Measurements from ENCODE around the gene IL1R1. TPM values are rescaled to one million over a fixed set of nuclear protein-coding genes. Genes with fewer than 3 reads are reported as not detected.
"Not testable (repeated sequence)": the region's sequence is repeated elsewhere in the genome, so short reads cannot be mapped to it uniquely, and the experiment has no call there.

The IL1R1 gene, protein sequence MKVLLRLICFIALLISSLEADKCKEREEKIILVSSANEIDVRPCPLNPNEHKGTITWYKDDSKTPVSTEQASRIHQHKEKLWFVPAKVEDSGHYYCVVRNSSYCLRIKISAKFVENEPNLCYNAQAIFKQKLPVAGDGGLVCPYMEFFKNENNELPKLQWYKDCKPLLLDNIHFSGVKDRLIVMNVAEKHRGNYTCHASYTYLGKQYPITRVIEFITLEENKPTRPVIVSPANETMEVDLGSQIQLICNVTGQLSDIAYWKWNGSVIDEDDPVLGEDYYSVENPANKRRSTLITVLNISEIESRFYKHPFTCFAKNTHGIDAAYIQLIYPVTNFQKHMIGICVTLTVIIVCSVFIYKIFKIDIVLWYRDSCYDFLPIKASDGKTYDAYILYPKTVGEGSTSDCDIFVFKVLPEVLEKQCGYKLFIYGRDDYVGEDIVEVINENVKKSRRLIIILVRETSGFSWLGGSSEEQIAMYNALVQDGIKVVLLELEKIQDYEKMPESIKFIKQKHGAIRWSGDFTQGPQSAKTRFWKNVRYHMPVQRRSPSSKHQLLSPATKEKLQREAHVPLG
- total RNA-seq, result 20.9 TPM
- long read RNA-seq, full-length matches to known transcripts, result 3 of 8 reads
- long read RNA-seq, partial matches to known transcripts, result 2 of 8 reads
- long read RNA-seq, other reads (novel, unspliced or antisense), result 3 of 8 reads

DNA sequence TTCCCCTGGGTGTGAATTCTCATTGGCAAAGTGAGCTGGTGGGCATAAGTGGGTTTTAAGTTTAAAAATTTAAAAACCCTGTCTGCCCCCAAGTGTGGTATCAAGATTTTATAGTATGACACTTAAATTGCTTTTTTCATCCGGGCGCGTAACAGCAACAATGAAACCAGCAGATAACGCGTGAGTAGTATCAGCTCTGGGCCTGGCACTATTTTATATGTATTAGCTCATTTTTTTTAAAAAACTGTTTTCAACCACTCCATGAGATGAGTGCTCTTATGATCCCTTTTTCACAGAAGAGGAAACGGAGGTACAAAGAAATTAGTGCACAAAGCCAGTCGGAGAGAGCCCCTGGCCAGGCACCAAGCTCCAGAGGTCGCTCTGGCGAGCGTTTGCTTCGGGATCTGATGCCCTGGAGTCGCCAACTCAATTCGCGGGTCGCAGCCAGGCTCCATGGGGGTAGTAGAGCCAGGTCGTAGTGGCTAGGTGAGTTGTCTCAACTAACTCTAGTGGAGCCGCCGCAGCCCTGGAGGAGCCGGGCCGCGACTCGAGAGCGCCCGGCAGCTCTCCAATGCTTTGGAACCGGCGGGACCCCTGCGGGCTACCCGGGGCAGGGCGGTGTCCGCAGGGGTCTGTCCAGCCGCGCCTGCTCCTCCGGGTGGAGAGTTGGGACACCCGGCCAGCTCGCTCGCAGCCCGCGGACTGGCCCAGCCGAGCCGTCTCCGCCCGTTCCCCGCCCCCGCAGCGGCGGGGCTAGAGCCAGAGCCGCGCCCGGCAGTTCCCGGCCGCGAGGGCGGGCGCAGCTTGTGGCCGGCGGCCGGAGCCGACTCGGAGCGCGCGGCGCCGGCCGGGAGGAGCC lies at the start of gene IL1R1:
Gene IL1R1, plus strand, starts transcription at position 777 of the 859 bp plus-strand sequence. CDS start 14,979 bp downstream, outside the sequence.
- DNase-seq, result peak; percentile 92

DNA sequence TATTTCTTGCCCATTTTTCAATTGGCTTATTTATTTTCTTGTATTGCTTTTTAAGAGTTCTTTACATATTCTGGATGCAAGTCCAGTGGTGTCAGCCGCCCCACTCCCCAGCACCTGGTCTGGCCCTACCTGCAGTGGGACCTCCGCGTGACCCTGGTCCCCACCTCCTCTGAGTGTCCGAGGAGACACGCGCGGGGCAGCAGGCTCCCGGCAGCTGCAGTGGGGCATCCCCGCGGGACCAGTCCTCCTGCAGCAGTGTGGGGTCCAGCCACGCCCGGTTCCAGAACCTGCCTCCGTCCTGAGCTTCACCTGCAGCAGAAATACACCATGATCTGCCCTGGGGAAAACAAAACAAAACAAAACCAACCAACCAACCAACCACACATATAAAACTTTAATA lies 48.9 kb upstream of the IL1R1 start:
- intact Hi-C loops (cut with micrococcal nuclease), result no loop called here
- ATAC-seq, result no peak
- no peak for DNase-seq

More for the DNA sequence above, at the start of gene IL1R1:
- peak; percentile 95 for ATAC-seq
- intact Hi-C loops (cut with micrococcal nuclease), result no loop called here

DNA sequence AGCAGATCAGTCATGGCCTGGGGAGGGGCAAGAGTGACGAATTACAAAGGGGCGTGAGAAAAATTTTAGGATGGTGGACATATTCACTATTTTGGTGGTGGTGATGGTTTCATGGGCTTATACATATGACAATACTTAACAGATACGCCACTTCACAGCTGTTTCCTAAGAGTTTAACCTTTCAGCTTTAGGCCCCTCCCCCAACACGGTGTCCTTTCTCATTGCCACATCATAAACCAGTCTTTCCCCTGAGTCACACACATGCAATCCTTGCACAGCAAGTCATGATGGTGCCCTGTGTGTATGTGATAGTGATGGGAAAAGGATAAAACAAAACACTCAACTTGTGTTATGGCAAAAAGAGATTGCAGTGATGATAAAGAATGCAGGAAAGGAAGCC lies 47.6 kb upstream of the IL1R1 start:
- intact Hi-C loops (cut with micrococcal nuclease), result no loop called here
- no peak for ATAC-seq
- DNase-seq, result no peak

DNA sequence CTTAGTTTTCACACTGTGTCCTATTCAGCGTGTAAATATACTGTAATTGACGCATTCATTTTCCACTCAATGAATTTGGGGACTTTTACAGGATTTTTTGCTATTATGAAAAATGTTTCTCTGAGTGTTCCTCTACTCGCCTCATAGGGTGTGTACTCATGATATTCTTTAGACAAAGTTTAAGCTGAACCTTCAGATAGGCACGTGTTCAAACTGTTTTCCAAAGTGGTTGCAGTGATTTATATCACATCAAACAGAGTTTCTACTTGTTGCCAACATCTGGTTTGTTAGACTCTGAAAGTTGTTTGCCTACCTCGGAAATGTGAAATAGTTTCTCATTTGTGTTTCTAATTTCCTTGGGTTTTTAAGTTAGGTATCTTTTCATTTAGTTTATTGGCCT lies 46.4 kb upstream of the IL1R1 start:
- no peak for DNase-seq
- intact Hi-C loops (cut with micrococcal nuclease), result no loop called here
- ATAC-seq, result no peak

DNA sequence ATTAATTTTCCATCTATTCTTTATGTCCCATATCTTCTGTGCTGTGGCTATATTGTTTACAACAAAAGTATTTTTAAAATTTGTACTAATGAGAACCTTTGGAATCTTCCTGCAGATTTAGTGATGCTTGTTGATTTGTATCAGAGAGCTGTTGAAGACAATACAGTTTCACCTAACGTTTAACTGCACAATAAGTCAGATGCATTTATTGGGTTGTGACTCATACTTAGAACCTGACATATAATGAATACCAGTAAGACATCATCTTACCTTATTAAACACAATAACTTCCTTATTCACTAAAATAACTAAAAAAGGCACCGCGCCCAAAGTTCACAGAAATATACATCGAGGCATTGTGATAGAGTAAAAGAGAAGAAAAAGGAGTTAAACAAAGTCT lies 43.8 kb upstream of the IL1R1 start:
- DNase-seq, result no peak
- ATAC-seq, result no peak
- intact Hi-C loops (cut with micrococcal nuclease), result no loop called here

DNA sequence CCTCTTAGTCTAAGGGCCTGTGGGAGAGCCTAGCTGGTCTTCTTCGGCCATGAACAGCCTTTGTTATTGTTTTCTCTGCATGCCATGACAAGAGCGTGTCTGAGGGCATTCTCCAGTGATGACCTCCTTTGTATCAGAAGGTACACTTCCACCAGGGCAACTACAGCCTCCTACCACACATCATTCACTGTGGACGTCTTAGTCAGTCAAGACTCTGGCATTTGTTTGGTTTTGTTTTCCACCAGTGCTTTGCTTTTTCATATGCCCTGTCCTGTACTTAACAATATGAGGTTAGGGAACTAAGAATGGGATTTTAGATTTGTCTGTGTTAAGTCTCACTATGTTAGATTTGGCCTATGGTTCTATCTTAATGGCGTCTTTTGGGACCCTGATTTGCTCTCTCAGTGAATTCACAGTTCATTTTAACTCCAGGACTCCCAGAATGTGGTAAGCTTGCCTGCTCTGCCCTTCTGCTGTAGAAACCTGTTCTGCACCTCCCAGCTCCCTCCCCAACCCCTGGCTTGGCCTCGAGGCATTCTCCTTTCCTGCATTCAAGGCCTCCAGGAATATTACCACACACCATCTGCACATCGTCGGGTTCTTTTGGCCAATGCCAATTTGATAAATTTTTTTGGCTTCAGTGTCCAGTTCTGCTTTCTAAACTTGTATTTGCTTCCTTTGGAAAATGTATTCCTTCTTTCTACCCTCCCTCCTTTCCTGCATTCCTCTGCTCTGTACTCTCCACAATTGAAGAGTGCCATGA lies 42.8 kb upstream of the IL1R1 start:
- DNase-seq, result no peak
- intact Hi-C loops (cut with micrococcal nuclease), result no loop called here
- ATAC-seq, result no peak

DNA sequence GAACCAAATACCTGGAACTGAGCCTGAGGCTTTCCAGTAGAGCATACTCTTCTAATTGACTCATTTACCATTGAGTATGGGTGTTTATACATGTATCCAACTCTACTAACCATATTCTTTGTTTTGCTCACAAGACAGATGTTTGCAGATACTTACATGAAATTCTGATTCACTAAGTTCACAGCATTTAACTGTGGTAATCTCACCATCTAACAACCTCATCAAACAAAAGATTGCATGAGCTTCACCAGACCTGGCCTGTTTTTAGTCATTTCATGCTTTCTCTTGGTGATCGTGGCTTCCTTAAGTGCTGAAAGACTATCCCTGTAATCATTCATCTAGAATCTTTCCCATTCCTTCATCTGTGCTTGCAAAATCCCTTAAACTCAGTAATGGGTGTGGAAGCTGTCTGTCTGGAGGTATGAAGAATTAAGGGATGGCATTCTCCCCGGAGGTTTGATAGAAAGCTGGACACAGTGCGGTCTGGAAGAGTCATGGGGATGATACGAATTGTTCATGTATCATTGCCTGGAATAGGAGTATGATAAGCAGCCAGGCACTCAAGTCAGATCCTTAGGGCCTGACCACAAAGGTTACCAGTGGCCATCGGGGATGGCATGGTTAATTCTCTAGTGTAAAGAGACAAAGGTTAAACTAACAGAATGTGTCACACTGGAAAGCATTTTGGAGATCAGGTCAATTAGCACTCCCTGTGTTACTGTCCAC lies 42.0 kb upstream of the IL1R1 start:
- no peak for ATAC-seq
- DNase-seq, result no peak
- intact Hi-C loops (cut with micrococcal nuclease), result no loop called here

DNA sequence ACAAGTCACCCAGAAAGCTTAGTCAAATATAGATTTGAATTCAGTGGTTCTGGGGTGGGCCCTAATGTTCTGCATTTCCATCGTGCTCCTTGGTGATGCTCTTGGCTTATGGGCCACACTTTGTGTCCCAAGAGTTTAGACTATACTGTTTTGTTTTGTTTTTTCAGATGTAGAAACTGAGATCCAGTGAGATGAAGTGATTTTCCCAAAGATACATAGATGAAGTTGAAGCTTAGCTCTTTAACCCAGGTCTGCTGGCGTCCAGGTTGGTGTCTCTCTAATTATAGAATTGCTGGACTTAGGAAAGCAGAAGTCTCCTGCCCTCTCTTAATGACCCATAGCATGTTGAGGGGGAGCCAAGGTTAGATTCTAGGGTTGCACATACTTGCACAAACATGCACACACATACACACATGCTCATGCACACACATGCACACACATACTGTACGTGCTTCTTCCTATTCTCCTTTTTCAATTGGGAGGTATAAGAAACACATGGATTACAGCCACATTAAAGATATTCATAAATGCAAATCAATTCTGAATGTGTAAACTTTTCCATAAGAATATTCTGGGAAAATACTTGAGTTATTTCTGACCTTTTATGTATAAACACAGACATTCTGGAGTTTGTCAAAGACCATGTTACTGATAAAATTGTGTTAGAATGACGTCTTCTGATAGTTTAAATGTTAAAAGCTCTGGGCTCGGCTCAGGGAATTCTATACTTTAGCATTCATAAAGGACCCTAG lies 41.3 kb upstream of the IL1R1 start:
- intact Hi-C loops (cut with micrococcal nuclease), result no loop called here
- ATAC-seq (no peak), DNase-seq (no peak)

DNA sequence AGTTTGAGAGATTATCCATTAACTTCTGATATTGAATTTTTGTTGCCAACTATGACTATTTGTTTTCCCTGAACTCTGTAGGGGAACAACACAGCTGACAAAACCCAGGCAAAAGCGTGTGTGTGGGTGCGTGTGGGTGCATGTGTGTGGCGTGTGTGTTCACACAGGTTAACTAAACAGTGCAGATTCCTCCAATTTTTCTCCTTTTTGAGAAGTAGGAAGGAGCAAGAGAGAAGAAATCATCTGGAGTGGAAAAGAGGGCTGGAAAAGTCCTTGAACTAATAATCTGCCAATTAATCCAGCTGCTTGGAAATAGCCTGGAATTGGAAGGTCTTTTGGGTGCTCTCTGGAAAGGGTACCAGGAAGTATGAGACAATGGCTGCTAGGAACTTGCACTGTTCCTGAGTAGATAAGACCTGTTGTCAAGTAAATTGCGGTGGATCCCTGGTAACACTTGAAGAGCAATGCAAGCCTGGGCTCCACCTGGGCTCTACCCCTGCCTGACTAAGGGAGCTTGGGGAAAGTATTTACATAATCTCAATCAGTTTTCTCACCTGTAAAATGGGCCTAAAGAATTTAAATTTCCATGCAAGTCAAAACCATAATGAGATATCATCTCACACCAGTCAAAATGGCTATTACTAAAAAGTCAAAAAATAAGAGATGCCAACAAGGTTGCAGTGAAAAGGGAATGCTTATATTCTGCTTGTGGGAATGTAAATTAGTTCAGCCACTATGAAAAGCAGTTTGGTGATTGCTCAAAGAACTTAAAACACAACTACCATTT lies 40.5 kb upstream of the IL1R1 start:
- intact Hi-C loops (cut with micrococcal nuclease), result no loop called here

DNA sequence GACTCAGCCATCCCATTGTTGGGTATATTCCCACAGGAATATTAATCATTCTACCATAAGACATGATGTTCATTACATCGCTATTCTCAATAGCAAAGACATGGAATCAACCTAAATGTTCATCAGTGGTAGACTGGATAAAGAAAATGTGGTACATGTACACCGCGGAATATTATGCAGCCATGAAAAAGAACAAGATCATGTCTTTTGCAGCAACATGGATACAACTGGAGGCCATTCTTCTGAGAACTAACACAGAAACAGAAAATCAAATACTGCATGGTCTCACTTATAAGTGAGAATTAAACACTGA lies 40.0 kb upstream of the IL1R1 start:
- DNase-seq; intact Hi-C loops (cut with micrococcal nuclease); ATAC-seq: not testable (repeated sequence)

More for the DNA sequence above, 40.5 kb upstream of the IL1R1 start:
- no peak for DNase-seq
- ATAC-seq, result peak; percentile 27

DNA sequence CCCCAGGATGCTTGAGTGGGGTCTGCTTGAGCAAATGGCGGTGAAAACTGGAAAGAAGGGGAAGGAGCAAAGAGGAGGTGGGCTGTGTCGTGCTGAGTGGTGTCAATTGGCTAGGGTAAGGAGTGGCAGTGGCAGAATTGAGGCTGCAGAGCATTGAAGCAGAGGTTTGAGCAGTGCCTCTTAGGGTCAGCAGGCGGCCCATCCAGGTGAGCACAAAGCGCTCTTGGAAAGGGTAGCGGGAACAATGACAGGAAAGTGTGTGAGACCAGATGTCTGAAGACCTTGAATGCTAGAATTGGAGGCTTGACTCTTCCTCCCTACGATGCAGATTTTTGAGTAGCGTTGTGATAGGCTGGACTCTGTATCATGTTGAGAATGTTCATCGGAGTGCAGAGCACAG lies 39.3 kb upstream of the IL1R1 start:
- DNase-seq (no peak), ATAC-seq (no peak)
- intact Hi-C loops (cut with micrococcal nuclease), result no loop called here

DNA sequence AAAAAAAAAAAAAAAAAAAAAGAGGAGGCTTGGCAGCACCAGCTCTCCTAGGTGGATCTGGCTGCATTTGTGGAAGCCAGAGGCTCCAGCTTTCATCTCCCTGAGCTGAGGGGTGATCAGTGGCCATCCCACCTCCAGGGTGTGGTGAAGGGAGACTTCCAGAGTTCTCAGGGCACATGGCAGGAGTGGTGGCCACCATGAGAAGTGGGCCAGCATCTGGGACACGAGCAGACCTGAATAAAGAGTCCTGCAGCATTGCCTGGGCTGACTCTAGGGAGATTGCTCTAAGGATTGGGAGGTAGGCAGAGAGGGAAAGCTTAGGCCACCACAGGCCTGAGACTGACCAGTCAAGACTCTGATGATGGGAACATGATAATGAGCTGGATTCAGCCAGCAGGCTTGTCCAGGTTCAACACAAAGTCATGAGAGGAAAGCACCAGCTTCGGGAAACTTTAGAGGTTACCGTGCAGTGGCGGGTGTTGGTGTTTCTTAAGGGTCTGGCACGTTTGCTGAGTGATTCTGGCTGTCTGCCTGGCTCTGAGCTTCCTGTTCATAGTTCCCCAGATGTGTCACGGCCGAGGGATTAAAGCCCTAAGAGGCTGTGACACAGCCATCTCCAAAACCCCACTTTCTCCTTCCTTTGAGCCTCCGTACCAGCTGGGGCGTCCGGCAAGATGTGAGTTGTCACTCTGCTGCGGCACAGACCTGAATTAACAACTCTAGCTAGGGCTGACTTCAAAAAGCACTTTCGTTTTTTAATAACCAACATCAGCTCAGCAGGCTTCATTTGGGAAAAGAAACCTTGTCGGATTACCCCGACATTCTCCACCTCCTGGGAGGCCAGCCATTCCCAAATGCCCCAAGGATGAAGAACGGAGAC lies 38.3 kb upstream of the IL1R1 start:
- intact Hi-C loops (cut with micrococcal nuclease), result no loop called here
- ATAC-seq (peak; percentile 87), DNase-seq (peak; percentile 70)

DNA sequence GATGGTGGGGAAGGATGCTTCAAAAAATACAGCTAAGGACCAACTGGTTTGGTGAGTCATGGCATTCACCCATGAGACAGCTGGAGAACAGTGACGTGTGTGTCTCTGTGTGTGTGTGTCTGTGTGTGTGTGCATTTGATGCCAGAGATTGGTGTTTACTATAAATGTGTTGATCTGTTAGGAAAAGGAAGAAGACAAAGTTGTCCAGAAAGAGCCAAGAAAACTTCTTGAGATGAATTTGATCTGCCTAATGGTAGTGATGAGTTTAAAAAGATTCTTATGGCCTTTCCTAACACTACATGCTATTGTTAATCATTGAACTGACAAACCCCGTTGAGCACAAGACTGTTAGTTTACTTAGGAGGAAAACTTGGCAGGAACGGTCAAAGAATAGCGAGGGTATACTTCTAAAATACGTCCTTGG lies 36.4 kb upstream of the IL1R1 start:
- no peak for ATAC-seq
- no peak for DNase-seq
- intact Hi-C loops (cut with micrococcal nuclease), result no loop called here

DNA sequence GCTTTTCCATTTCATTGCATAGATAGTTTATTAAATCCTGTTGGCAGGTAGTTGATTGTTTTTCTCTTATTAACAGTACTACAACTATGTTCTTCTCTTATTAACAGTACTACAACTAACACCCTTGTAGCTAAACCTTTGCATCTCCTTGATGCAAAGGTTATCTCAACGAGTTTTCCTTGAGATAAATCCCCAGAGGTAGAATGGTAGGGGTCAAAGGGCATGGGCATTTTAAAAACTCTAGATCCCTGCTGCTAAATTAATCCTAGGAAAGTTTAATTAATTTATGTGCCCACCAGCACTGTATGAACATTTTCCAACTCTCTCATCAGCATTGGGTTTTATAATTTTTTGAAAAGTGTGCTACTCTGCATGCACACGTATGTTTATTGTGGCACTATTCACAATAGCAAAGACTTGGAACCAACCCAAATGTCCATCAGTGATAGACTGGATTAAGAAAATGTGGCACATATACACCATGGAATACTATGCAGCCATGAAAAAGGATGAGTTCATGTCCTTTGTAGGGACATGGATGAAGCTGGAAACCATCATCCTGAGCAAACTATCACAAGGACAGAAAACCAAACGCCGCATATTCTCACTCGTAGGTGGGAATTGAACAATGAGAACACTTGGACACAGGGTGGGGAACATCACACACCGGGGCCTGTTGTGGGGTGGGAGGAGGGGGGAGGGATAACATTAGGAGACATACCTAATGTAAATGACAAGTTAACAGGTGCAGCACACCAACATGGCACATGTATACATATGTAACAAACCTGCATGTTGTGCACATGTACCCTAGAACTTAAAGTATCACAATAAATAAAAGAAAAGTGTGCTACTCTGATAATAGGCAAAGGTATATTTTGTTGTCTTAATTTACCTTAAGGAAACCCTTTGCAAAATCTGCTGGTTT lies 35.5 kb upstream of the IL1R1 start:
- ATAC-seq; intact Hi-C loops (cut with micrococcal nuclease); DNase-seq: not testable (repeated sequence)

DNA sequence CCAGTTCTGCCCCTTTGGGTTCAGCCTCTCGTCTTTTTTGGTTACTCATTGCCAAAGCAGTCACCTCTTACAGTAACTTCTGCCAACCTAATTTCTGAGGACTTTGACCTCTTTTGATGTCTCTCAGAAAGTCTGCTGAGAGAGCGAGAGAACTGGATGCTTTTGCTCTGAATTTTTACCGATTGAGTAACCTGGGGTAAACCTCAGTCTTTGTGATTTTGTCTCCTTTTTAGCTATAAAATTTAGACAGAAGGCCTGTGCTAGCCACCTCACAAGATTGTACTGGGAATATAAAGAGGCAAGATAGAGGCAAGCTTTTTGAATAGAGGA lies 34.8 kb upstream of the IL1R1 start:
- intact Hi-C loops (cut with micrococcal nuclease), result no loop called here
- no peak for ATAC-seq

More for the DNA sequence above, 34.8 kb upstream of the IL1R1 start:
- no peak for DNase-seq

Measured in left ventricle myocardium superior (tissue), 1 donor.